22Rv1 (cell line): ENCODE data around the gene SHISA6.

Experiments used
- ZFX ChIP-seq: fragments of 450-650 bp; IDR thresholded peaks from 2 replicates; pipeline ENCODE4 v1.6.1; 2017; ENCODE audit warnings: antibody characterized with exemption, borderline replicate concordance
- TF ChIP-seq, protein P1 (sequence below): fragments of 450-650 bp; IDR thresholded peaks from 2 replicates; pipeline ENCODE4 v1.5.1; 2017; ENCODE audit warnings: mild to moderate bottlenecking

DNA sequence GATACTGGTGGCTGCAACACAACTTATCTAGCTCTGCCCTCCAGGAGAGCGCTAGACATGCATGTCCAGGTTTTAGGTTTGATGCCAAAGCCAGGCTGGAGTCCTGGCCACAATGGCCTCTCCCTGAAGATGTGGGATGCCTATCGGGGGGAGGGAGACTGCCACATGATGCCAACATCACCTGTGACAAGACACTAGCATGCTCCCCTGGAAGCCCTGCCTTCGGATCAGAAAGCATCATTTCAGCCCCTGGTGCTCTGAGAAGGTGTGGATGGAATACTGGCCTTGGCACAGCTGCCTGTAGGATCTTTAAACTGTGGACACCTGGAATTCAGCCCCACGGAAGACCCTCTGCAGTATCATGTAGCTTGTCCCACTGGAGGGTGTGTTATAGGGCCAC, 93.5 kb downstream of the SHISA6 start:
- TF ChIP-seq, protein P1, sequence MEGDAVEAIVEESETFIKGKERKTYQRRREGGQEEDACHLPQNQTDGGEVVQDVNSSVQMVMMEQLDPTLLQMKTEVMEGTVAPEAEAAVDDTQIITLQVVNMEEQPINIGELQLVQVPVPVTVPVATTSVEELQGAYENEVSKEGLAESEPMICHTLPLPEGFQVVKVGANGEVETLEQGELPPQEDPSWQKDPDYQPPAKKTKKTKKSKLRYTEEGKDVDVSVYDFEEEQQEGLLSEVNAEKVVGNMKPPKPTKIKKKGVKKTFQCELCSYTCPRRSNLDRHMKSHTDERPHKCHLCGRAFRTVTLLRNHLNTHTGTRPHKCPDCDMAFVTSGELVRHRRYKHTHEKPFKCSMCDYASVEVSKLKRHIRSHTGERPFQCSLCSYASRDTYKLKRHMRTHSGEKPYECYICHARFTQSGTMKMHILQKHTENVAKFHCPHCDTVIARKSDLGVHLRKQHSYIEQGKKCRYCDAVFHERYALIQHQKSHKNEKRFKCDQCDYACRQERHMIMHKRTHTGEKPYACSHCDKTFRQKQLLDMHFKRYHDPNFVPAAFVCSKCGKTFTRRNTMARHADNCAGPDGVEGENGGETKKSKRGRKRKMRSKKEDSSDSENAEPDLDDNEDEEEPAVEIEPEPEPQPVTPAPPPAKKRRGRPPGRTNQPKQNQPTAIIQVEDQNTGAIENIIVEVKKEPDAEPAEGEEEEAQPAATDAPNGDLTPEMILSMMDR = no peak
- no peak for TF ChIP-seq ZFX
